GM12878 (cell line): Measurements from ENCODE around the gene SOX6. TPM values are rescaled to one million over a fixed set of nuclear protein-coding genes. Genes with fewer than 3 reads are reported as not detected.

Experiments
- ATAC-seq: fragments of 200-7000 bp; cut with Tn5 transposase; 3 replicates; pipeline ENCODE4 v1.9.1; 2020; ENCODE audit warnings: mild to moderate bottlenecking, moderate library complexity
- BruUV-seq: library from RNA; stranded (reverse); fragments of 400-500 nt; replicated peaks from 2 replicates; lab custom pipeline; 2021; lab: Mats Ljungman, UMichigan
- CTCF ChIA-PET: fragments of 300-600 bp; sonication (Branson Sonifier 250); formaldehyde crosslinking; extraction: SDS; loops from one replicate; lab custom pipeline; 2021; ENCODE audit warnings: inconsistent platforms; lab: Yijun Ruan, JAX
- POLR2A ChIA-PET: fragments of 350-600 bp; formaldehyde crosslinking; extraction: SDS; loops from one replicate; lab custom pipeline; 2021; ENCODE audit warnings: inconsistent platforms; lab: Charles Lee
- RAD21 ChIA-PET: fragments of 300-600 bp; sonication (Branson Sonifier 250); formaldehyde crosslinking; loops from one replicate; lab custom pipeline; 2023; ENCODE audit warnings: antibody characterized with exemption; ENCODE audit not compliant: unreplicated experiment; lab: Charles Lee
- SMC1A ChIA-PET: fragments of 300-600 bp; sonication (Branson Sonifier 250); formaldehyde crosslinking; loops from one replicate; lab custom pipeline; 2023; ENCODE audit not compliant: unreplicated experiment, uncharacterized antibody; lab: Charles Lee
- DNase-seq: peaks from one replicate; pipeline ENCODE4 v3.0.0-alpha.2; 2011; ENCODE audit warnings: low read depth, low spot score
- FAIRE-seq: peaks from 3 replicates; lab custom pipeline; 2011; peaks lifted over from hg19 to GRCh38; lab: Jason Lieb, UNC
- H2AFZ ChIP-seq: 2 replicates; pipeline ENCODE4 v1.6.0; 2011; ENCODE audit warnings: low read depth, low read length, control low read depth; ENCODE audit not compliant: control insufficient read depth
- H3K27ac ChIP-seq: 2 replicates; pipeline ENCODE4 v1.5.1; 2011; ENCODE audit warnings: control low read depth; ENCODE audit not compliant: control insufficient read depth, insufficient read depth
- H3K27me3 ChIP-seq, 2 experiments: replicated peaks in 1 of 2; 2 replicates each; pipeline versions ENCODE4 v1.6.0 to v1.6.1; 2011; ENCODE audit warnings: low read length in 1 of 2; ENCODE audit not compliant: control insufficient read depth in 2 of 2, insufficient read depth in 2 of 2
- H3K36me3 ChIP-seq, 2 experiments: 2 replicates each; pipeline ENCODE4 v1.5.1; 2011; ENCODE audit warnings: low read length in 1 of 2; ENCODE audit not compliant: control insufficient read depth in 2 of 2, insufficient read depth in 2 of 2
- H3K4me1 ChIP-seq: 2 replicates; pipeline ENCODE4 v1.6.1; 2011; ENCODE audit warnings: mild to moderate bottlenecking, low read length, moderate library complexity, mixed read lengths; ENCODE audit not compliant: control insufficient read depth, insufficient read depth
- H3K4me2 ChIP-seq: 2 replicates; pipeline ENCODE4 v1.6.0; 2011; ENCODE audit warnings: control low read depth; ENCODE audit not compliant: control insufficient read depth, insufficient read depth
- H3K4me3 ChIP-seq: fragments of 200-600 bp; sonication (generic); 2 replicates; pipeline ENCODE4 v1.5.1; 2016
- H3K79me2 ChIP-seq: 2 replicates; pipeline ENCODE4 v1.6.0; 2011; ENCODE audit warnings: low read length; ENCODE audit not compliant: control insufficient read depth, insufficient read depth
- H3K9ac ChIP-seq: 2 replicates; pipeline ENCODE4 v1.8.0; 2011; ENCODE audit warnings: low read length, control low read depth, mixed read lengths; ENCODE audit not compliant: control insufficient read depth, insufficient read depth
- H3K9me3 ChIP-seq: replicated peaks from 3 replicates; pipeline ENCODE4 v1.5.1; 2011; ENCODE audit warnings: mild to moderate bottlenecking, low read length; ENCODE audit not compliant: control insufficient read depth, insufficient read depth
- H4K20me1 ChIP-seq: 2 replicates; pipeline ENCODE4 v1.6.0; 2011; ENCODE audit not compliant: control insufficient read depth, insufficient read depth
- ATF7 ChIP-seq: fragments of 450-650 bp; IDR thresholded peaks from 2 replicates; pipeline ENCODE4 v1.6.1; 2016; ENCODE audit warnings: low read depth, mild to moderate bottlenecking
- HDAC2 ChIP-seq: fragments of 200-600 bp; sonication (generic); IDR thresholded peaks from 2 replicates; pipeline ENCODE4 v1.6.1; 2017
- JUNB ChIP-seq: IDR thresholded peaks from 2 replicates; pipeline ENCODE4 v1.6.1; 2016; ENCODE audit warnings: antibody characterized with exemption, mild to moderate bottlenecking
- MXI1 ChIP-seq: fragments of 150-350 bp; IDR thresholded peaks from 2 replicates; pipeline ENCODE4 v1.6.1; 2011; ENCODE audit warnings: low read depth, mild to moderate bottlenecking, inconsistent platforms, low read length, improper control_type of control experiment
- MYB ChIP-seq: fragments of 150-350 bp; IDR thresholded peaks from 2 replicates; pipeline ENCODE4 v1.6.1; 2014; ENCODE audit warnings: mild to moderate bottlenecking, low read depth, low read length, borderline replicate concordance
- NBN ChIP-seq: fragments of 450-650 bp; IDR thresholded peaks from 2 replicates; pipeline ENCODE4 v1.6.1; 2016
- POLR2AphosphoS5 ChIP-seq: IDR thresholded peaks from 2 replicates; pipeline ENCODE4 v1.6.1; 2011; ENCODE audit warnings: mild to moderate bottlenecking, low read length, inconsistent platforms
- RB1 ChIP-seq: fragments of 450-650 bp; formaldehyde crosslinking; IDR thresholded peaks from 2 replicates; pipeline ENCODE4 v1.6.1; 2017; ENCODE audit warnings: mild to moderate bottlenecking, borderline replicate concordance
- RELA ChIP-seq: fragments of 450-650 bp; IDR thresholded peaks from 2 replicates; pipeline ENCODE4 v1.8.0; 2014; ENCODE audit warnings: borderline replicate concordance; ENCODE audit not compliant: partially characterized antibody
- SIX5 ChIP-seq: IDR thresholded peaks from 2 replicates; pipeline ENCODE4 v1.6.1; 2011; ENCODE audit warnings: mild to moderate bottlenecking, low read depth, low read length, moderate library complexity; ENCODE audit not compliant: severe bottlenecking
- SMC3 ChIP-seq: IDR thresholded peaks from 2 replicates; pipeline ENCODE4 v1.6.1; 2011; ENCODE audit warnings: low read length, improper control_type of control experiment, borderline replicate concordance
- TAF1 ChIP-seq: IDR thresholded peaks from 2 replicates; pipeline ENCODE4 v1.6.1; 2011; ENCODE audit warnings: mild to moderate bottlenecking, low read depth, low read length, borderline replicate concordance
- TCF12 ChIP-seq: IDR thresholded peaks from 2 replicates; pipeline ENCODE4 v1.6.1; 2011; ENCODE audit warnings: low read depth, mild to moderate bottlenecking, low read length
- TCF3 ChIP-seq: IDR thresholded peaks from 2 replicates; pipeline ENCODE4 v1.6.1; 2012; ENCODE audit warnings: low read depth, mild to moderate bottlenecking, low read length, borderline replicate concordance; ENCODE audit not compliant: insufficient read depth
- WGBS: methylation state at CpG from one replicate; pipeline ENCODE4 v1.1.6; 2016; ENCODE audit warnings: low lambda C conversion rate; ENCODE audit not compliant: insufficient replicate concordance, insufficient coverage; ENCODE audit errors: missing lambda C conversion rate; 5-methylcytosine and 5-hydroxymethylcytosine counted together
- in situ Hi-C: fragments of 300-500 bp; cut with MboI; formaldehyde crosslinking; loops from 9 replicates; pipeline ENCODE4 v1.14.3; 2018; ENCODE audit warnings: mixed read lengths
- intact Hi-C: fragments of 100-400 bp; cut with micrococcal nuclease; formaldehyde crosslinking; loops from one replicate; pipeline ENCODE4 v1.14.2; 2022; ENCODE audit not compliant: unreplicated experiment
- polyA plus RNA-seq, 11 experiments: library from polyadenylated mRNA; depleted of rRNA in 4 of 11; unstranded in 6 of 11; stranded (reverse) in 5 of 11; fragments of >200 nt; fragmentation: Nextera tagmentation in 4 of 11; fragmentation: Illumina TruSeq in 1 of 11; extraction: Ambion mirVana in 4 of 11; extraction: Trizol in 1 of 11; gene quantifications; 1 replicate in 1 of 11; 2 replicates in 10 of 11; pipeline versions ENCODE4 v1.2.1 to v1.2.3, GENCODE V29; 2011 to 2016; ENCODE audit warnings: inconsistent platforms in 2 of 11, missing spikeins in 2 of 11, low read depth in 1 of 11
- total RNA-seq, 4 experiments: library from RNA; depleted of rRNA in 3 of 4; stranded (reverse); fragments of >200 nt in 3 of 4; fragmentation: Illumina TruSeq in 1 of 4; extraction: Trizol in 1 of 4; gene quantifications; 2 replicates each; pipeline versions ENCODE4 v1.2.1 to v1.2.3, GENCODE V29; 2013 to 2021
- TF ChIP-seq, protein P1 (sequence below): IDR thresholded peaks from 2 replicates; pipeline ENCODE4 v1.6.1; 2011; ENCODE audit warnings: borderline replicate concordance, low read depth, mild to moderate bottlenecking, moderate library complexity, low read length; ENCODE audit not compliant: insufficient read depth, poor library complexity, severe bottlenecking
- TF ChIP-seq, protein P2 (sequence below): fragments of 450-650 bp; IDR thresholded peaks from 2 replicates; pipeline ENCODE4 v1.6.1; 2018; ENCODE audit warnings: borderline replicate concordance, mild to moderate bottlenecking; ENCODE audit not compliant: partially characterized antibody

Gene SOX6
- total and polyA plus RNA-seq, 10 of the 15 experiments (the other 5 are each of a cell fraction or from before 2014, with no cell fraction given): 0.03 to 0.71 (median 0.29) TPM; not detected in 4

DNA sequence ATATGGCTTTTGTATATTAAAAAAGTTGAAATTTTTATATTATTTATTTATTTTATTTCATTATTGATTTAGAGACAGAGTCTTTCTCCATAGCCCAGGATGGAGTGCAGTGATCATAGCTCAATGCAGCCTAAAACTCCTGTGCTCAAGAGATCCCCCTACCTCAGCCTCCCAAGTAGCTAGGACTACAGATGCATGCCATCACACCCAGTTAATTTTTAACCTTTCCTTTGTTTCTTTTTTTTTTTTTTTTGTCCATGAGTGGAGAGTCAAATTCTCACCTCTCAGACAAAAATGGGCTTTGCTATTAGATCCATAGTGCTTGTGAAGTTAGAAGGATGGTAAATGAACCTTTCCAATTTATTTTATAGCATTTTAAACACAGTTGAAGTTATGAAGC, 182.5 kb downstream of the SOX6 start (continued):
- TF ChIP-seq, protein P1, sequence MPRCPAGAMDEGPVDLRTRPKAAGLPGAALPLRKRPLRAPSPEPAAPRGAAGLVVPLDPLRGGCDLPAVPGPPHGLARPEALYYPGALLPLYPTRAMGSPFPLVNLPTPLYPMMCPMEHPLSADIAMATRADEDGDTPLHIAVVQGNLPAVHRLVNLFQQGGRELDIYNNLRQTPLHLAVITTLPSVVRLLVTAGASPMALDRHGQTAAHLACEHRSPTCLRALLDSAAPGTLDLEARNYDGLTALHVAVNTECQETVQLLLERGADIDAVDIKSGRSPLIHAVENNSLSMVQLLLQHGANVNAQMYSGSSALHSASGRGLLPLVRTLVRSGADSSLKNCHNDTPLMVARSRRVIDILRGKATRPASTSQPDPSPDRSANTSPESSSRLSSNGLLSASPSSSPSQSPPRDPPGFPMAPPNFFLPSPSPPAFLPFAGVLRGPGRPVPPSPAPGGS: no peak
- TF ChIP-seq MXI1: no peak

DNA sequence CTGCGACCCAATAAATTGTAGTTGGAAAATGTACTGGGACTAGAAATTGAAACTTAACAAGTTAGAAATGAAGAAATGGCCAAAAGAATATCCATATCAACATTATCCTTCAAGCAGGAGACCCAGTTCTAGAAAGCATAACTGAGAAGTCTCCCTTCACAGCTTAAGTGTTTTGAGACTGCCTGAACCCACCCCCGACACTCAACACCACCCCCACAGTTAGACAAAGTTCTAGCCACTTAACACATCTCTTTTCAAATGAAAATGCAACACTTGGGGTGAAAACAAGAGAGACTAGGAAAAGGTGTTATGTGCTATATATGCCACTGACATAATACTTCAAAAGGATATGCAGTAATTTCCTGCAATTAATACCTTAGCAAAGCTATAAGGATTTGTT, 184.5 kb downstream of the SOX6 start:
- Histone ChIP-seq H4K20me1 (no peaks in the 10 kb centered on the region), H3K9ac (no peak overlapping the region), H3K79me2 (no peaks in the 10 kb centered on the region), H3K9me3 (no peaks in the 10 kb centered on the region), H3K27ac (no peak overlapping the region), H2AFZ (no peak overlapping the region), H3K27me3 (no peaks in the 10 kb centered on the region), H3K4me3 (no peak overlapping the region), H3K36me3 (no peaks in the 10 kb centered on the region), H3K4me2 (no peak overlapping the region), H3K4me1 (no peaks in the 10 kb centered on the region)
- BruUV-seq: no TSS peak
- FAIRE-seq (no peak), ATAC-seq (no peak), DNase-seq (no peak)
- WGBS: 24% methylated on average over 2 of the region's 2 CpGs
- ChIA-PET POLR2A (no interaction called here), CTCF (no interaction called here), RAD21 (no interaction called here), SMC1A (no interaction called here)
- intact Hi-C loops (no loop called here), in situ Hi-C loops (no loop called here)
- TF ChIP-seq ATF7 (no peak), JUNB (no peak), NBN (no peak), RELA (no peak), HDAC2 (no peak), RB1 (no peak), TCF12 (no peak), SMC3 (no peak), SIX5 (no peak), TCF3 (no peak), MYB (no peak), TAF1 (no peak), POLR2AphosphoS5 (no peak)
- TF ChIP-seq, protein P2, sequence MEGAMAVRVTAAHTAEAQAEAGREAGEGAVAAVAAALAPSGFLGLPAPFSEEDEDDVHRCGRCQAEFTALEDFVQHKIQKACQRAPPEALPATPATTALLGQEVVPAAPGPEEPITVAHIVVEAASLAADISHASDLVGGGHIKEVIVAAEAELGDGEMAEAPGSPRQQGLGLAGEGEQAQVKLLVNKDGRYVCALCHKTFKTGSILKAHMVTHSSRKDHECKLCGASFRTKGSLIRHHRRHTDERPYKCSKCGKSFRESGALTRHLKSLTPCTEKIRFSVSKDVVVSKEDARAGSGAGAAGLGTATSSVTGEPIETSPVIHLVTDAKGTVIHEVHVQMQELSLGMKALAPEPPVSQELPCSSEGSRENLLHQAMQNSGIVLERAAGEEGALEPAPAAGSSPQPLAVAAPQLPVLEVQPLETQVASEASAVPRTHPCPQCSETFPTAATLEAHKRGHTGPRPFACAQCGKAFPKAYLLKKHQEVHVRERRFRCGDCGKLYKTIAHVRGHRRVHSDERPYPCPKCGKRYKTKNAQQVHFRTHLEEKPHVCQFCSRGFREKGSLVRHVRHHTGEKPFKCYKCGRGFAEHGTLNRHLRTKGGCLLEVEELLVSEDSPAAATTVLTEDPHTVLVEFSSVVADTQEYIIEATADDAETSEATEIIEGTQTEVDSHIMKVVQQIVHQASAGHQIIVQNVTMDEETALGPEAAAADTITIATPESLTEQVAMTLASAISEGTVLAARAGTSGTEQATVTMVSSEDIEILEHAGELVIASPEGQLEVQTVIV: no peak
- TF ChIP-seq, protein P1: no peak
